Caco-2 (cell line): ENCODE results near the gene RAB3C. TPM values are rescaled to one million over a fixed set of nuclear protein-coding genes. Genes with fewer than 3 reads are reported as not detected.

Source experiments
- BruUV-seq: library from RNA; stranded (reverse); fragments of 400-500 nt; replicated peaks from 2 replicates; lab custom pipeline; 2021; lab: Mats Ljungman, UMichigan
- CTCF ChIA-PET: fragments of 300-600 bp; sonication (Branson Sonifier 250); formaldehyde crosslinking; loops from one replicate; lab custom pipeline; 2022; ENCODE audit warnings: antibody characterized with exemption; lab: Charles Lee
- POLR2A ChIA-PET: fragments of 300-600 bp; sonication (Branson Sonifier 250); formaldehyde crosslinking; loops from one replicate; lab custom pipeline; 2022; ENCODE audit warnings: antibody characterized with exemption; lab: Charles Lee
- DNase-seq, 2 experiments: peaks; one replicate each; pipeline versions ENCODE4 v3.0.0 to v3.0.0-alpha.2; 2020 to 2022
- H3K27me3 ChIP-seq: replicated peaks from 2 replicates; pipeline ENCODE4 v1.6.0; 2011; ENCODE audit warnings: low read length; ENCODE audit not compliant: control insufficient read depth, insufficient read depth
- H3K36me3 ChIP-seq: 2 replicates; pipeline ENCODE4 v1.5.1; 2011; ENCODE audit warnings: low read length; ENCODE audit not compliant: control insufficient read depth, insufficient read depth
- H3K4me1 ChIP-seq: fragments of 250-450 bp; sonication (Bioruptor Pico); 2 replicates; pipeline ENCODE4 v1.5.1; 2020; ENCODE audit warnings: mild to moderate bottlenecking
- H3K4me3 ChIP-seq: 2 replicates; pipeline ENCODE4 v1.5.1; 2011; ENCODE audit warnings: low read depth, mild to moderate bottlenecking, control low read depth, low read length
- H3K9me3 ChIP-seq: fragments of 250-450 bp; sonication (Bioruptor Pico); 2 replicates; pipeline ENCODE4 v1.5.1; 2020; ENCODE audit warnings: mild to moderate bottlenecking, moderate library complexity
- H3K27ac Mint-ChIP-seq: one replicate; pipeline ENCODE4 v1.8.0; 2022; ENCODE audit warnings: mixed read lengths; ENCODE audit not compliant: unreplicated experiment
- H3K27me3 Mint-ChIP-seq: one replicate; pipeline ENCODE4 v1.8.0; 2022; ENCODE audit warnings: mixed read lengths; ENCODE audit not compliant: insufficient read depth, unreplicated experiment
- H3K36me3 Mint-ChIP-seq: one replicate; pipeline ENCODE4 v1.8.0; 2022; ENCODE audit warnings: mild to moderate bottlenecking, mixed read lengths; ENCODE audit not compliant: insufficient read depth, unreplicated experiment
- H3K4me1 Mint-ChIP-seq: one replicate; pipeline ENCODE4 v1.8.0; 2022; ENCODE audit warnings: low read depth, mixed read lengths; ENCODE audit not compliant: unreplicated experiment
- H3K4me3 Mint-ChIP-seq: one replicate; pipeline ENCODE4 v1.8.0; 2022; ENCODE audit warnings: mild to moderate bottlenecking, moderate library complexity, mixed read lengths; ENCODE audit not compliant: unreplicated experiment
- H3K9me3 Mint-ChIP-seq: one replicate; pipeline ENCODE4 v1.8.0; 2022; ENCODE audit warnings: mixed read lengths; ENCODE audit not compliant: unreplicated experiment
- CTCF ChIP-seq, 2 experiments: fragments of 200-600 bp in 1 of 2; IDR thresholded peaks; 1 replicate in 1 of 2; 2 replicates in 1 of 2; pipeline versions ENCODE4 v1.5.1 to v1.8.0; 2011 to 2022; ENCODE audit warnings: antibody characterized with exemption in 1 of 2, control low read depth in 1 of 2, inconsistent platforms in 1 of 2, low read depth in 1 of 2, low read length in 1 of 2, mild to moderate bottlenecking in 1 of 2, moderate library complexity in 1 of 2; ENCODE audit not compliant: insufficient read depth in 1 of 2, severe bottlenecking in 1 of 2, unreplicated experiment in 1 of 2
- intact Hi-C: fragments of 100-400 bp; cut with micrococcal nuclease; formaldehyde crosslinking; loops from one replicate; pipeline ENCODE4 v1.10.0; 2022; ENCODE audit not compliant: unreplicated experiment
- total RNA-seq: library from RNA; stranded (reverse); gene quantifications from 2 replicates; pipeline ENCODE4 v1.2.3, GENCODE V29; 2022

RAB3C gene
- total RNA-seq, 1 experiment from 2014 or later = not detected

- Histone ChIP-seq H3K27me3 (no peaks in the 10 kb centered on the region), H3K4me3 (no peak overlapping the region), H3K4me1 (peaks cover 3% of the 10 kb centered on the region; the same call in 1 of the 2 replicates), H3K36me3 (no peaks in the 10 kb centered on the region), H3K9me3 (no peaks in the 10 kb centered on the region)
- Mint-ChIP-seq H3K27me3 (no peaks in the 10 kb centered on the region), H3K27ac (no peak overlapping the region), H3K9me3 (no peaks in the 10 kb centered on the region), H3K4me1 (no peaks in the 10 kb centered on the region), H3K36me3 (no peaks in the 10 kb centered on the region), H3K4me3 (no peak overlapping the region)
- TF ChIP-seq CTCF (IDR thresholded peaks at IDR 0.05; ENCODE audit: insufficient read depth in 1 of 2, low read depth in 1 of 2, low read length in 1 of 2, severe bottlenecking in 1 of 2, unreplicated experiment in 1 of 2) = no peak
- ChIA-PET CTCF (no interaction called here), POLR2A (no interaction called here)
- DNase-seq = no peak
- no TSS peak for BruUV-seq
- intact Hi-C loops = no loop called here
These were observed 154.8 kb downstream of the RAB3C start for GRCh38 chr5:58737671-58738070.

- Mint-ChIP-seq H3K27ac (no peak overlapping the region), H3K36me3 (no peaks in the 10 kb centered on the region), H3K27me3 (no peaks in the 10 kb centered on the region), H3K4me3 (no peak overlapping the region), H3K4me1 (no peaks in the 10 kb centered on the region), H3K9me3 (no peaks in the 10 kb centered on the region)
- TF ChIP-seq CTCF (IDR thresholded peaks at IDR 0.05; ENCODE audit: insufficient read depth in 1 of 2, low read depth in 1 of 2, low read length in 1 of 2, severe bottlenecking in 1 of 2, unreplicated experiment in 1 of 2) = no peak
- Histone ChIP-seq H3K4me3 (no peak overlapping the region), H3K36me3 (no peaks in the 10 kb centered on the region), H3K4me1 (peaks cover 3% of the 10 kb centered on the region; the same call in 1 of the 2 replicates), H3K27me3 (no peaks in the 10 kb centered on the region), H3K9me3 (no peaks in the 10 kb centered on the region)
- ChIA-PET CTCF (no interaction called here), POLR2A (no interaction called here)
- no TSS peak for BruUV-seq
- intact Hi-C loops = no loop called here
- no peak for DNase-seq
These were observed 155.5 kb downstream of the RAB3C start for GRCh38 chr5:58738336-58738735.

GRCh38 chr5:58739051-58739450 lies 156.2 kb downstream of the RAB3C start:
- no peak overlapping the region for H3K4me3 ChIP-seq
- no peak overlapping the region for H3K27ac Mint-ChIP-seq
- CTCF ChIA-PET = no interaction called here

More at GRCh38 chr5:58739051-58739450, 156.2 kb downstream of the RAB3C start:
- TF ChIP-seq CTCF (IDR thresholded peaks at IDR 0.05; ENCODE audit: insufficient read depth in 1 of 2, low read depth in 1 of 2, low read length in 1 of 2, severe bottlenecking in 1 of 2, unreplicated experiment in 1 of 2) = no peak
- no peak overlapping the region for H3K4me3 Mint-ChIP-seq
- Histone ChIP-seq H3K4me1 (peaks cover 3% of the 10 kb centered on the region; the same call in 1 of the 2 replicates), H3K36me3 (no peaks in the 10 kb centered on the region), H3K9me3 (no peaks in the 10 kb centered on the region), H3K27me3 (no peaks in the 10 kb centered on the region)
- H3K9me3 Mint-ChIP-seq = no peaks in the 10 kb centered on the region
- no peaks in the 10 kb centered on the region for H3K4me1 Mint-ChIP-seq
- no TSS peak for BruUV-seq
- no peak for DNase-seq
- intact Hi-C loops = no loop called here
- POLR2A ChIA-PET = no interaction called here
- no peaks in the 10 kb centered on the region for H3K27me3 Mint-ChIP-seq
- H3K36me3 Mint-ChIP-seq = no peaks in the 10 kb centered on the region
